ENCODE data around the gene LPIN3.

- TF ChIP-seq CTCF (IDR thresholded peaks at IDR 0.05; ENCODE audit: low read length) (no peak), EZH2 (optimal IDR thresholded peaks at IDR 0.05; ENCODE audit: low read depth, low read length) (no peak), EZH2phosphoT487 (IDR thresholded peaks at IDR 0.05; ENCODE audit: low read length) (no peak)
Observed at GRCh38 chr20:41391587-41392001, 51.0 kb downstream of the LPIN3 start.
